SK-N-SH treated with all-trans-retinoic acid at 6 μM for 48 hours (cell line): ENCODE measurements around the gene ATP11A.

Source experiments
- ATAC-seq: fragments of 200-7000 bp; cut with Tn5 transposase; 3 replicates; pipeline ENCODE4 v1.9.1; 2020; ENCODE audit warnings: mild to moderate bottlenecking, moderate library complexity
- ARNTL ChIP-seq: fragments of 450-650 bp; formaldehyde crosslinking; IDR thresholded peaks from 2 replicates; pipeline ENCODE4 v1.5.0; 2020; ENCODE audit warnings: low read depth, mild to moderate bottlenecking, moderate library complexity, borderline replicate concordance
- BACH2 ChIP-seq: fragments of 250-450 bp; sonication (Bioruptor Pico); IDR thresholded peaks from 2 replicates; pipeline ENCODE4 v1.9.0; 2021; ENCODE audit warnings: mild to moderate bottlenecking, borderline replicate concordance
- CSDC2 ChIP-seq: fragments of 250-450 bp; sonication (Bioruptor Pico); IDR thresholded peaks from 2 replicates; pipeline ENCODE4 v1.5.0; 2020; ENCODE audit warnings: mild to moderate bottlenecking, moderate library complexity
- ESRRG ChIP-seq: fragments of 250-450 bp; sonication (Bioruptor Pico); IDR thresholded peaks from 2 replicates; pipeline ENCODE4 v1.6.1; 2021; ENCODE audit warnings: mild to moderate bottlenecking
- GLIS3 ChIP-seq: fragments of 250-450 bp; sonication (Bioruptor Pico); IDR thresholded peaks from 2 replicates; pipeline ENCODE4 v1.5.0; 2020; ENCODE audit warnings: mild to moderate bottlenecking, moderate library complexity
- PPARA ChIP-seq: fragments of 250-450 bp; sonication (Bioruptor Pico); IDR thresholded peaks from 2 replicates; pipeline ENCODE4 v1.5.0; 2020; ENCODE audit warnings: mild to moderate bottlenecking, borderline replicate concordance
- RARB ChIP-seq: fragments of 250-450 bp; sonication (Bioruptor Pico); IDR thresholded peaks from 2 replicates; pipeline ENCODE4 v1.8.0; 2021; ENCODE audit warnings: mild to moderate bottlenecking, moderate library complexity
- SNAI2 ChIP-seq: fragments of 250-450 bp; sonication (Bioruptor Pico); IDR thresholded peaks from 2 replicates; pipeline ENCODE4 v1.5.0; 2020; ENCODE audit warnings: mild to moderate bottlenecking, moderate library complexity
- TCF4 ChIP-seq: fragments of 250-450 bp; sonication (Bioruptor Pico); IDR thresholded peaks from 2 replicates; pipeline ENCODE4 v1.8.0; 2021; ENCODE audit warnings: mild to moderate bottlenecking, moderate library complexity, borderline replicate concordance
- TOX ChIP-seq: fragments of 250-450 bp; sonication (Bioruptor Pico); IDR thresholded peaks from 2 replicates; pipeline ENCODE4 v1.8.0; 2021; ENCODE audit warnings: mild to moderate bottlenecking, moderate library complexity, borderline replicate concordance
- ZFP3 ChIP-seq: fragments of 250-450 bp; sonication (Bioruptor Pico); IDR thresholded peaks from 2 replicates; pipeline ENCODE4 v1.5.0; 2020; ENCODE audit warnings: mild to moderate bottlenecking, moderate library complexity
- ZFP30 ChIP-seq: fragments of 450-650 bp; formaldehyde crosslinking; IDR thresholded peaks from 2 replicates; pipeline ENCODE4 v1.5.0; 2022; ENCODE audit warnings: mild to moderate bottlenecking, moderate library complexity
- ZNF8 ChIP-seq: fragments of 450-650 bp; formaldehyde crosslinking; IDR thresholded peaks from 2 replicates; pipeline ENCODE4 v1.5.0; 2020; ENCODE audit warnings: mild to moderate bottlenecking, moderate library complexity
- TF ChIP-seq, protein P1 (sequence below): fragments of 250-450 bp; sonication (Bioruptor Pico); IDR thresholded peaks from 2 replicates; pipeline ENCODE4 v1.5.1; 2020; ENCODE audit warnings: low read depth, mild to moderate bottlenecking, moderate library complexity
- TF ChIP-seq, protein P2 (sequence below): fragments of 250-450 bp; sonication (Bioruptor Pico); IDR thresholded peaks from 2 replicates; pipeline ENCODE4 v1.8.0; 2021; ENCODE audit warnings: low read depth, mild to moderate bottlenecking, moderate library complexity, borderline replicate concordance
- TF ChIP-seq, protein P3 (sequence below): fragments of 250-450 bp; sonication (Bioruptor Pico); IDR thresholded peaks from 2 replicates; pipeline ENCODE4 v1.8.0; 2020; ENCODE audit warnings: mild to moderate bottlenecking, moderate library complexity, borderline replicate concordance
- TF ChIP-seq, protein P4 (sequence below): fragments of 250-450 bp; sonication (Bioruptor Pico); IDR thresholded peaks from 2 replicates; pipeline ENCODE4 v1.5.0; 2020; ENCODE audit warnings: mild to moderate bottlenecking, moderate library complexity
- TF ChIP-seq, protein P5 (sequence below): fragments of 250-450 bp; sonication (Bioruptor Pico); IDR thresholded peaks from 2 replicates; pipeline ENCODE4 v1.5.1; 2021; ENCODE audit warnings: mild to moderate bottlenecking, moderate library complexity

Gene ATP11A

DNA sequence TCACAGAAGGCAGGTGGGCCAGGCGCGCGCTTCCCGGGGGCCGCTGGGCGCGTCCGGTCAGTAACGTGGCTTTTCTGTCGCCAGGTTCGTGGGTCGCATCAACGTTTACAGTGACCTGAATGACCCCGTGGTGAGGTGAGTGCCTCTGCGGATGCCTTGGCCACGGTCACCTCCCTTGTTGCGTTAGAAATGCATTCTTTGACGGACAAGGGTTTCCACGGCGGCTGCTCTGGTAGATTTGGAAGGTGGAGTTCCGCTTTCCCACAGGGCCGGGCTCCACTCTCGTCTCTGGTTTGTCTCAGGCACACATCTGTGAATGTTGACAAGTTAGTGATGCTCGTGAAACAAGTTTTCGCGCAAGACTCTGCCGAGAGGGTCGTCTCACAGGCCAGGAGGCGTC, 130.0 kb downstream of the ATP11A start (continued):
- TF ChIP-seq ZFP30, result no peak
- TF ChIP-seq, protein P1, sequence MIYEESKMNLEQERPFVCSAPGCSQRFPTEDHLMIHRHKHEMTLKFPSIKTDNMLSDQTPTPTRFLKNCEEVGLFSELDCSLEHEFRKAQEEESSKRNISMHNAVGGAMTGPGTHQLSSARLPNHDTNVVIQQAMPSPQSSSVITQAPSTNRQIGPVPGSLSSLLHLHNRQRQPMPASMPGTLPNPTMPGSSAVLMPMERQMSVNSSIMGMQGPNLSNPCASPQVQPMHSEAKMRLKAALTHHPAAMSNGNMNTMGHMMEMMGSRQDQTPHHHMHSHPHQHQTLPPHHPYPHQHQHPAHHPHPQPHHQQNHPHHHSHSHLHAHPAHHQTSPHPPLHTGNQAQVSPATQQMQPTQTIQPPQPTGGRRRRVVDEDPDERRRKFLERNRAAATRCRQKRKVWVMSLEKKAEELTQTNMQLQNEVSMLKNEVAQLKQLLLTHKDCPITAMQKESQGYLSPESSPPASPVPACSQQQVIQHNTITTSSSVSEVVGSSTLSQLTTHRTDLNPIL, result no peak

DNA sequence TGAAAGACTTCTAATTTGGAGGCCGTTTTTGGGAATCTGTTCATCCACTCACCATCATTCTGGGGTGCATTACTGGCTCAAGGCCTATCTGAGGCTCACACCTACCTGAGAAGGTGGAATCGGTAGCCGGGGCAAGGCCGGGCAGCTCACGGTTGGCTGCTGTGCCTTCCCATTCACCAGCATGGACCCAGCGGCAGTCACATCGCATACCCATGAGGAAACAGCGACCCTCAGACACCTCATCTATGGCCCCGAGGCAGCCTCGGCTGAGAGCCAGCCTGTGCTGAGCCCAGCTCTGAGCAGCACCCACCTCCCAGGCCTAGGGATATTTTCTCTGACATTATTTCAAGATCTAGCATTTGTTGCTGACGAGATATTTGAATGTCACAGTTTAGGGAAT, 130.5 kb downstream of the ATP11A start:
- no peak for ATAC-seq
- TF ChIP-seq, protein P2, sequence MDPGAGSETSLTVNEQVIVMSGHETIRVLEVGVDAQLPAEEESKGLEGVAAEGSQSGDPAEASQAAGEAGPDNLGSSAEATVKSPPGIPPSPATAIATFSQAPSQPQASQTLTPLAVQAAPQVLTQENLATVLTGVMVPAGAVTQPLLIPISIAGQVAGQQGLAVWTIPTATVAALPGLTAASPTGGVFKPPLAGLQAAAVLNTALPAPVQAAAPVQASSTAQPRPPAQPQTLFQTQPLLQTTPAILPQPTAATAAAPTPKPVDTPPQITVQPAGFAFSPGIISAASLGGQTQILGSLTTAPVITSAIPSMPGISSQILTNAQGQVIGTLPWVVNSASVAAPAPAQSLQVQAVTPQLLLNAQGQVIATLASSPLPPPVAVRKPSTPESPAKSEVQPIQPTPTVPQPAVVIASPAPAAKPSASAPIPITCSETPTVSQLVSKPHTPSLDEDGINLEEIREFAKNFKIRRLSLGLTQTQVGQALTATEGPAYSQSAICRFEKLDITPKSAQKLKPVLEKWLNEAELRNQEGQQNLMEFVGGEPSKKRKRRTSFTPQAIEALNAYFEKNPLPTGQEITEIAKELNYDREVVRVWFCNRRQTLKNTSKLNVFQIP, result no peak

DNA sequence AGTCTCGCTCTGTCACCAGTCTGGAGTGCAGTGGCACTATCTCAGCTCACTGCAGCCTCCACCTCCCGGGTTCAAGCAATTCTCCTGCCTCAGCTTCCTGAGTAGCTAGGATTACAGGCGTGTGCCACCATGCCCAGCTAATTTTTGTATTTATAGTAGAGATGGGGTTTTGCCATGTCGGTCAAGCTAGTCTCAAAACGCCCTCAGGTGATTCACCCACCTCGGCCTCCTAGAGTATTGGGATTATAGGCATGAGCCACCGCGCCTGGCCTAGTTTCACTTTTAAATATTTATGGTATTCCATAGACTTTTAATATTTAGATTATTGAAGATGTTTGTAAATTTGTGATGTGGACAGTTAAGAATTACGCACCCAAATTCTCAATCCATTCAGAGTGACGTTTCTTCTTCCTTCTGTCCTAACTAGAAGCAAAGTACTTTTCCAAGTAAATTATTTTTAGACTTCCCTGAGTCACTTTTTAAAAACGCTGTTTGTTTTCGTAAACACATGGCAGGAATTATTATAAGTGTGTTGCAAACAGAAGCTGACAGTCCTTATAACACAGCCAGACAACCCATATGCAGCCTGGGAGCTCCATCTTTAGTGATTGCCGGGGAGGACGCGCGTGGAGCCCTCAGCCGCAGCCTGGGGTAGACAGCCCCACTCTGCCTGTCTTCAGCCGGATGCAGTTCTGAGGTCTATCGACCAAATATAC, 131.7 kb downstream of the ATP11A start:
- TF ChIP-seq, protein P3, sequence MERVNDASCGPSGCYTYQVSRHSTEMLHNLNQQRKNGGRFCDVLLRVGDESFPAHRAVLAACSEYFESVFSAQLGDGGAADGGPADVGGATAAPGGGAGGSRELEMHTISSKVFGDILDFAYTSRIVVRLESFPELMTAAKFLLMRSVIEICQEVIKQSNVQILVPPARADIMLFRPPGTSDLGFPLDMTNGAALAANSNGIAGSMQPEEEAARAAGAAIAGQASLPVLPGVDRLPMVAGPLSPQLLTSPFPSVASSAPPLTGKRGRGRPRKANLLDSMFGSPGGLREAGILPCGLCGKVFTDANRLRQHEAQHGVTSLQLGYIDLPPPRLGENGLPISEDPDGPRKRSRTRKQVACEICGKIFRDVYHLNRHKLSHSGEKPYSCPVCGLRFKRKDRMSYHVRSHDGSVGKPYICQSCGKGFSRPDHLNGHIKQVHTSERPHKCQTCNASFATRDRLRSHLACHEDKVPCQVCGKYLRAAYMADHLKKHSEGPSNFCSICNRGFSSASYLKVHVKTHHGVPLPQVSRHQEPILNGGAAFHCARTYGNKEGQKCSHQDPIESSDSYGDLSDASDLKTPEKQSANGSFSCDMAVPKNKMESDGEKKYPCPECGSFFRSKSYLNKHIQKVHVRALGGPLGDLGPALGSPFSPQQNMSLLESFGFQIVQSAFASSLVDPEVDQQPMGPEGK, result no peak
- TF ChIP-seq ZFP3 (CRISPR knock-in tag), result no peak
- TF ChIP-seq TOX (CRISPR knock-in tag), result no peak
- no peak for TF ChIP-seq RARB (CRISPR knock-in tag)
- TF ChIP-seq, protein P4, sequence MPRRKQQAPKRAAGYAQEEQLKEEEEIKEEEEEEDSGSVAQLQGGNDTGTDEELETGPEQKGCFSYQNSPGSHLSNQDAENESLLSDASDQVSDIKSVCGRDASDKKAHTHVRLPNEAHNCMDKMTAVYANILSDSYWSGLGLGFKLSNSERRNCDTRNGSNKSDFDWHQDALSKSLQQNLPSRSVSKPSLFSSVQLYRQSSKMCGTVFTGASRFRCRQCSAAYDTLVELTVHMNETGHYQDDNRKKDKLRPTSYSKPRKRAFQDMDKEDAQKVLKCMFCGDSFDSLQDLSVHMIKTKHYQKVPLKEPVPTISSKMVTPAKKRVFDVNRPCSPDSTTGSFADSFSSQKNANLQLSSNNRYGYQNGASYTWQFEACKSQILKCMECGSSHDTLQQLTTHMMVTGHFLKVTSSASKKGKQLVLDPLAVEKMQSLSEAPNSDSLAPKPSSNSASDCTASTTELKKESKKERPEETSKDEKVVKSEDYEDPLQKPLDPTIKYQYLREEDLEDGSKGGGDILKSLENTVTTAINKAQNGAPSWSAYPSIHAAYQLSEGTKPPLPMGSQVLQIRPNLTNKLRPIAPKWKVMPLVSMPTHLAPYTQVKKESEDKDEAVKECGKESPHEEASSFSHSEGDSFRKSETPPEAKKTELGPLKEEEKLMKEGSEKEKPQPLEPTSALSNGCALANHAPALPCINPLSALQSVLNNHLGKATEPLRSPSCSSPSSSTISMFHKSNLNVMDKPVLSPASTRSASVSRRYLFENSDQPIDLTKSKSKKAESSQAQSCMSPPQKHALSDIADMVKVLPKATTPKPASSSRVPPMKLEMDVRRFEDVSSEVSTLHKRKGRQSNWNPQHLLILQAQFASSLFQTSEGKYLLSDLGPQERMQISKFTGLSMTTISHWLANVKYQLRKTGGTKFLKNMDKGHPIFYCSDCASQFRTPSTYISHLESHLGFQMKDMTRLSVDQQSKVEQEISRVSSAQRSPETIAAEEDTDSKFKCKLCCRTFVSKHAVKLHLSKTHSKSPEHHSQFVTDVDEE (CRISPR knock-in tag), result no peak
- no peak for TF ChIP-seq PPARA
- no peak for TF ChIP-seq ZFP30
- TF ChIP-seq ZNF8 (CRISPR knock-in tag), result no peak
- no peak for TF ChIP-seq GLIS3
- TF ChIP-seq CSDC2, result no peak
- no peak for TF ChIP-seq TCF4 (CRISPR knock-in tag)
- no peak for TF ChIP-seq ARNTL (CRISPR knock-in tag)
- no peak for ATAC-seq

DNA sequence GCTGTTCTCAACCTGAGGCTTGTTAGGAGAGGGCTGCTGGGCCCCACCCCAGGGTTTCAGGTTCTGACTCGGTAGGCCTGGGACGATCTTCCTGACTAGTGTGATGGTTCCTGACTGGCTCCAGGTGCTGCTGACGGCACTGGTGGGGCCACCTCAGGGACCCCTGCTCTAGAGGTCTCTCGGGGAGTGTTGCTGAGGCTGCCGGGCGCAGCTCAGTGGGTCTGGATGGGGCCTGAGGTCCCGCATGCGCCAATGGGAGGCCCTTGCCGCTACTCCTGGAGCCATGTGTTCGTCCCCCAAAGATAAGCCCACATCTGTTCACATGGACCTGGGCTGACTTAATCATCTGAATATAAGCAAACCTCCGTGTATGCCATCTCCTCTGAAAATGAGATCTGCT, 133.0 kb downstream of the ATP11A start:
- TF ChIP-seq SNAI2 (no peak), ESRRG (no peak), BACH2 (no peak), PPARA (no peak)
- TF ChIP-seq, protein P5, sequence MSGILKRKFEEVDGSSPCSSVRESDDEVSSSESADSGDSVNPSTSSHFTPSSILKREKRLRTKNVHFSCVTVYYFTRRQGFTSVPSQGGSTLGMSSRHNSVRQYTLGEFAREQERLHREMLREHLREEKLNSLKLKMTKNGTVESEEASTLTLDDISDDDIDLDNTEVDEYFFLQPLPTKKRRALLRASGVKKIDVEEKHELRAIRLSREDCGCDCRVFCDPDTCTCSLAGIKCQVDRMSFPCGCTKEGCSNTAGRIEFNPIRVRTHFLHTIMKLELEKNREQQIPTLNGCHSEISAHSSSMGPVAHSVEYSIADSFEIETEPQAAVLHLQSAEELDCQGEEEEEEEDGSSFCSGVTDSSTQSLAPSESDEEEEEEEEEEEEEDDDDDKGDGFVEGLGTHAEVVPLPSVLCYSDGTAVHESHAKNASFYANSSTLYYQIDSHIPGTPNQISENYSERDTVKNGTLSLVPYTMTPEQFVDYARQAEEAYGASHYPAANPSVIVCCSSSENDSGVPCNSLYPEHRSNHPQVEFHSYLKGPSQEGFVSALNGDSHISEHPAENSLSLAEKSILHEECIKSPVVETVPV, result no peak
- TF ChIP-seq, protein P2, result no peak
- ATAC-seq, result no peak
